SH-SY5Y (cell line): ENCODE data around the gene PRR35.
A peak's percentile ranks its signal among the peaks of the same experiment; 100 is the strongest.

Source experiments
- GATA2 ChIP-seq: IDR thresholded peaks from 2 replicates; pipeline ENCODE4 v1.6.1; 2011; ENCODE audit warnings: mild to moderate bottlenecking, low read depth, low read length
- GATA3 ChIP-seq: IDR thresholded peaks from 2 replicates; pipeline ENCODE4 v1.6.1; 2011; ENCODE audit warnings: low read depth, mild to moderate bottlenecking, low read length, moderate library complexity

PRR35 gene

DNA sequence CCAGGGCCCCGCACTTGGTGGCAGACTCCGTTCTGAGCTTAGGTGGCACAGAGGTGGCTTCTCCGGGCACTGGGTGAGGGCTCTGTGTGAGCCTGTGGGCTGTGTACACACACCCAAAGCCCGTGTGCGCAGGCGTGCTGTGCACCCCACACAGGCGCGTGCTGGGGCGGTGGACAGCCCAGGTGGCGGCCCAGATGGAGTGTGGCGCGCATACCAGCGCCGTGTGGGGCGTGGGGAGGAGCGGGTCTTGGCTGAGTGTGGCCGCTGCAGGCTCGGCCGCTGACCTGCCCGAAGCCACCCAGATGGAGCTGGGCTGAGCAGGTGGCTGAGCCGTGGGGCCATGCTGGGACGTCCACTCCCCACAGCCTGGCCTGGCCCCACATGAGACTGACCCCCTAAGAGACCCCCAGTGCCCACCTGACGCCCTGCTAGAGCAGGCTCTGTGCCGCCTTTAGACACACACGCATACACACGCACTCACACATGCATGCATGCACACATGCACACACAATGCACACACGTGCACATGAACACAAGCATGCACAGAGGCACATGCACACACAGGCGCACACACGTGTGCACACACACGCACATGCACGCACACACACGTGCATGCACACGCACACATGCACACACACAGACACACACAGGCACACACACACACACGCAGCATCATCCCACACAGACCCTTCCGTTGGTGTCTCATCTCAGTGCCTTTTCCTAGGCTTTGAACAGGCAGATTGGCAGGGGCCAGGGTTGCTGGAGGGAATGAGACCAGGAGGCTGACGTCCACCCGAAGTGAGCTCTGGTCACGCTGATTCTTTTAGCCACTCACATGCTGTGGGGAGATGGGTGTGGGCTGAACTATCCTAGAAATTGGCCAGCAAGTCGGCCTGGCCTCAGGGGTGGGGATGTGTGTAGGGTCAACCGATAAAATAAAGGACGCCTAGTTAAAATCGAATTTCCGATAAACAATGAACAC is 2.1 kb downstream of the PRR35 start:
- TF ChIP-seq GATA2 = no peak
- no peak for TF ChIP-seq GATA3

DNA sequence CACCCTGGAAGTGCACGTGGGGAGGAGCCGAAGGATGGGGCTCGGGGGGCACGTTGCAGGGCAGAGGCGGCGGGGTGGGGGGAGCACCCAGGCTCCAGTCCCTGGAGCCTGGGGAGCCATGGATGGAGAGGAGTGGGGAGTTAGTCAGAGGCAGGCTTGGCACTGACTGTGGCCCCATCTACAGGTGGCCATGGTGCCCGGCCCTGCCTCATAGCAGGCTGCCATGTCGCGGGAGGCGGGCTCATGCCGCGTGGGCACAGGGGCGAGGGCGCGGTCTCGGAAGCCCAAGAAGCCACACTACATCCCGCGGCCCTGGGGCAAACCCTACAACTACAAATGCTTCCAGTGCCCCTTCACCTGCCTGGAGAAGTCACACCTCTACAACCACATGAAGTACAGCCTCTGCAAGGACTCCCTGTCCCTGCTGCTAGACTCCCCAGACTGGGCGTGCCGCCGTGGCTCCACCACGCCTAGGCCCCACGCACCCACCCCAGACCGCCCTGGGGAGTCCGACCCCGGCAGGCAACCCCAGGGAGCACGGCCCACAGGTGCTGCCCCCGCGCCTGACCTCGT is 3.0 kb downstream of the PRR35 start:
- TF ChIP-seq GATA3 = no peak
- no peak for TF ChIP-seq GATA2

DNA sequence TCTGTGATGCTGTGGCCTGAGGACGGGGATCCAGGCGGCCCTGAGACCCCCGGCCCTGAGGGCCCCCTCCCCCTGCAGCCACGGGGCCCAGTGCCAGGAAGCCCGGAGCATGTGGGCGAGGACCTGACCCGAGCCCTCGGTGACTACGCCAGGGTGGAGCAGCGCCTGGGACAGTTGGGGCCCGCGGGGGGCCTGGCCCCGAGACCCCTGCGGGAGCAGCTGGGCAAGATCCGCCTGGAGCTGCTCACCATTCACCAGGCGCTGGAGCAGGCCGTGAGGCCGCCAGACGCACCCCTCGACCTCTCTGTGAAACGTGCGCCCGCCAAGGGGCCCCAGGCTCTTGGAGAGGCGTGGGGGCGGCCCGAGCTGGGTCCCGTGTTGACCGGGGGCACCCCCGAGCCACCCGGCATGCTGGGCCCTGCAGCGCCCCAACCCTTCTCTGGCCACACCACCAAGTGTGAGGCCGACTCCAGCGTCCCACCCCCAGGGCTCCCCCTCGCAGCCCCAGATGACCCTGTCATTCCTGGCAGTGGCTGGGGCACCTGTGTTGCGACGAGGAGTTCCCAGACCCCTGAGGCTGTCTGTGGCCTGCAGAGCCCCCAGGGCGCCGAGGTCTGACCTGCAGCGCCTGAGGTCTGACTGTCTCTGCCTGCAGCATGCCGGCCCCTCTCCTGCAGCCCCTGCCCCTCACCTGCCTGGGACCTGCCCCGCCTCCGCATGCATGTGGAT is 4.7 kb downstream of the PRR35 start:
- no peak for TF ChIP-seq GATA3
- TF ChIP-seq GATA2 = no peak

DNA sequence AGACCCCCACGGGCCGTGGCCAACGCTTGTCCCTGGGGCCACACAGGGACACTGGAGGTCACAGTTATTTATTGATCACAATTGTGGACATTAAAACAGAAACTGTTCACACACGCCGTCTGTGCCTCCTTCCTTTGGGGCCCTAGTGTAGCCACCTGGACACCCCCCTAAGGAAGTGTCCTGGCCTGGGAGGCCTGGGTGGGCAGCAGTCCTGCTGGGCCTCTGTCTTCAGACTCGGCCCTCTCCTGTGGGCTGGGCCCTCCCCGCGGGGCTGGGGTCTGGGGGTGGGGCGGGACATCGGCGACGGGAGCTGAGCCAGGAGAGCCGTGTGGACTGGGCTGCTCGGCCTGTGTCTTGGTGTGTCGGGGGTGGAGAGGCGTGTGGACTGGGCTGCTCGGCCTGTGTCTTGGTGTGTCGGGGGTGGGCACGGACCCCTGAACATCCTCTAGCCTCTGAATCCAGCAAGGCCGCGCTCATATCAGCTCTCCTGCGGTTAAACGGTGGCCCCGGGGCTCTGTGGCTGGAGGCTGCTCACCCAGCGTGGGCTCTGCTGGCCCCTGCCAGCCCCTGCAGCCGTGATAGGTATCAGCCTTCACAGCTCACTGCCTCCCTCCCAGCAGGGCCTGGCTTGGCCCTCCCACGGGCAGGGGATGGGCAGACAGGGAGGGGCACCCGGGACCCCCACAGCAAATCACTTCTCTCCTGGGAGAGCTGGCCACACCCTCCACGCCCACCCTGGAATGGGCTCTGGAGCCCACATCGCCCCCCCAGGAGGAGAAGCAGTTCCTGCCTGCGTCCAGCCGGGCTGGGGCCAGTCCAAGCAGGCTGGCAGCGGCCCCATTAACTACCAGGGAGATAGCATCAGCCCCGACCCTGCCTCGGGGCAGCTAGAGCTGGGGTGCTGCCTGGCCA is 5.5 kb downstream of the PRR35 start:
- peak; percentile 98 for TF ChIP-seq GATA2
- no peak for TF ChIP-seq GATA3

DNA sequence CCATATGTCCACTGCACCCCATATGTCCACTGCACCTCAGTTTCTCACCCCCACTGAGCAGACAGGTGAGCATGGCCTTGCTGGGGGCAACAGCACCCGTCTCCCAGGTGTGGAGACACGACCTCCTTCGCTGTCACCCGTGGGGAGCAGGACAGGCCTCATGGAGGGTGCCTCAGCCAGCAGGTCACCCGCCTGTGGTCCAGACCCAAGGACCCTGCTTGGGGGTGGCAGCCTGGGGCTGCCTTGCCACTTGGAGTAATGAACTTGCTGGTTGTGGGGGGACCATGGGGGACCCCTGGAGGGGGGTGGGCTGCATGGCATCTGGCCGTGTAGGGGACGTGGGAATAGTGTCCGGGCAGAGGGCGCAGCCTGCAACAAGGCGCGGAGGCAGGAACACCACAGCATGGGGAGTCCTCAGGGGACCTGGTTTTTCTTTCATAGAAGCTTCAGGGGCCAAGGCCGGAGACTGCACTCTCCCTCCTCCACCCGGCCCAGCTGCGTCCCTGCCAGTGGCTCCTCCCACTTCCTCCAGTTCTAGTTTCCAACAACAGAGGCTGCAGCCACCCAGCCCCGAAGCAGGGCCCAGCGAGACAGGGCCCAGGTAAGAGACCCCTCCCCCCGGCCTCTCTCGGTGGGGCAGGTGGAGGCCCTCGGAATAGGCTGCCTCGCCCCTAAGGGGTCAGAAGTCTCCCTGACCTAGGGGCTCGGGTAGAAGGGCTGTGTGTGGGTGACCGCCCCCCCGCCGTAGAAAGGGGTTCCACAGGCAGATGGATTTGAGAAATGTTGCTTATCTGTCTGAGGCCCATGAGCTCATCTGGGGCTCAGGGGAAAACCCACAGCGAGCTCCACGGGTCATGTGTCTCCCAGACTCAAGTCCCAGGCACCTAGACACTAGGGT is 6.5 kb downstream of the PRR35 start, which contains the start of gene NHLRC4:
TSS of gene NHLRC4 (plus strand) at position 531 of the 898 bp plus-strand sequence. CDS start 1,043 bp downstream, outside the sequence.
- TF ChIP-seq GATA3 (no peak), GATA2 (no peak)

DNA sequence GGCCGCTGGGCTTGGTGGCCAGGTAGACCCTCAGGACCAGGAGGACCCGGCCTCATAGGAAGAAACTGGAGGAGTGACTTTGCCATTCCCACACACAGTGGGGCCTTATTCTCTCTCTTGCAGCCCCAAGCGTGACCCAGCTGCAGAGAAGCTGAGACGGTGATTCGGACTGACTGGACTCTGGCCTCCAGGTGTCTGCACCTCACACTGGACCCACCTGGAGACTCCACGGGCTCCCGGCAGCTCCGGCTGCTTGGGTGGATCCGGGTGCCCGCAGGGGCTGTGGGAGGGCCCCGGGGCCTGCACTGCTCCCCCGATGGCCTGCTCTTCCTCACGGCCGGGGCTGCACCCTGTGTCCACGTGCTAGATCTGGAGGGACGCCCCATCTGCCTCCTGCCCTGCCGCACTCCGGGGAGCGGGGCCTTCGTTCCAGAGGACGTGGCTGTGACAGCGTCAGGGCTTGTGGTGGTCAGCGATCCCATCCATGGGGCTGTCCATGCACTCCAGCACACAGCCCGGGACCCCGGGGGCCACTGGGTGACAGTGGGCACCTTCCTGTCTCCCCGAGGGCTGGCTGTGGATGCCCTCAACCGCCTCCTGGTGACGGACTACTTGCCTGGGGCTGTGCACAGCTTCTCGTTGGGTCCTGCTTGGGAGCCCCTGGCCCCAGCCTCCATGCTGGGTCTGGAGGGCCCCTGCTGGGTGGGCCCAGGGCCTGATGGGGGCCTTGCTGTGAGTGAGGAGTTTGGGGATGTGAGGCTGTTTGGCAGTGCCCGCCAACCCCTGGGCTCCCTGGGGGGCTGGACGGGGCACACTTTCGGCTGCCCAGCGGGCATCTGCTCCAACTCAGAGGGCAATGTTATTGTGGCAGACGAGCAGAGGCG is 7.4 kb downstream of the PRR35 start:
- TF ChIP-seq GATA2 (no peak), GATA3 (no peak)

DNA sequence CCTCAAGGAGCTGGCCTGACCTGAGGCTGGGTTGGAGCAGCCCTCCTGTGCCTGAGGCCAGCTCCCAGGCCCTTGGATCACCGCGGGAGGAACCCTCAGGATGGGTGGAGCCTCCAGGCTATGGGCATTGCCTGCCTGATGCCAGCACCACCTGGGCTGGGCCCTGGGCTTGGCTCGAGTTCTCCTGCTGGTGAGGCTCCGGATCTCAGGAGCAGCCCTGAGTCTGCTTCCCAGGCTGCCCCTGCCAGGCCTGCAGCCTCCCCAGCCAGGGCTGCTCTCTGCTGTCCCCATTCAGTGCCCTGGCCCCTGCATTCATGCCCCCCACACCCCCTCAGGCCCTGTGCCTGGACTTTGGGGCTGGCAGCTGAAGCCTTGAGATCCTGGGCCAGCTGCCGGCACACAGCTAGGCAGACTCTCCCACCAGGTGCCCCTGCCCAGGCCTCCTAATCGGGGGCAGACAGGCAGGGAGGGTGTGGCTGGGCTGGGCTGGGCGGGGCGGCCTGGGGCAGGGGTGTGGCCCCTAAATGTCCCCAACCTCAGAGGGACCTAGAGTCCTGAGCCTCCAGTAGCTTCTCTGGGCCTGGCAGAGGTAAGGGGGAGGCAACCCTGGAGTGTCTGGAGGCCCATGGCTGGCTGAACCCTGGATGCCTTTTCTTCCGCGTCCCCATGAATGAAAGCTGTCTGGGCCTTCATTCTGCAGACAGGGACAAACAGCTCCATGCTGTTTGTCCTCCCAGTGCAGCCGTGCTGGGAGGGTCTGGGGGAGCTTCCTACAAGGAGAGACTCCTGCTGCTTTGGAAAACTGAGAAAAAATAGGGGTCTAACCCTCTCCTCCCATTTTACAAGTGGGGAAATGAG is 8.4 kb downstream of the PRR35 start:
- TF ChIP-seq GATA2 (no peak), GATA3 (no peak)

DNA sequence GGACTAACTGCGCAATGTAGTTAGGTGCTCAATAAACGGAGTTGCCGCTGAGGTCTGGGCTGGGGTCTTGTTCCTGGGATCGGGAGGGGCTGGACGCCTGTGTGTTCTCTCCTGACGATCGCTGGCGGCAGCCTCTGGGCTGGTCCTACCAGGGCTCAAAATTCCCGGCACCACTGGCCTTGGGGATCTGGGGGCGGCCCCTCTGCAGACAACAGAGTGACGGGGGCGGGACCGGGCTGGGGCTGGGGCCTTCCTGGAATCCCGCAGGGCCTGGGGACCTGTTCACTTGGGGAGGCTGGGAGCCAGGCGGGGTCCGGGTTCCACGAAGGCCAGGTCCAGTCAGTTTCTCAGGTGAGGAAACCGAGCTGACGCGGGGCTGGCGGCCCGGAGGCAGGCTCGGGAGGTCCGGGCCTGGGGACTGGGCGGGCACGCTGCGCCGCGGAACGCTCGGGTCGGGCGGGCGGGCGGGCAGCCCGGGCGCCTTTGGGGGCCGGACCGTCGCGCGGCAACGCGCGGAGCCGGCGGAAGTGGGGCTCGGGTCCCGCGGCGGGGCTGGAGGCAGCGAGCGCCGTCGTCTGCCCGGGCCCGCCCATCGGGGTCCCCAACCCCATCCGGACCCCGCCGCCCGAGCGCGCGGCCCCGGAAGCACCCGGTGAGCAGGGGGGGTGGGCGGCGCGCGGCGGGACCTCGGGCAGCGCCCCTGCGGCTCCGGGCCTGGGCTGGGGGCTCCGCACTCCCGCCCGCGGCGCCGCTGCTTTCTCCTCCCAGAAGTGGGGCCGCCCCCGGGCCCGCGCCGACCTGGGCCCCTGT is 9.5 kb downstream of the PRR35 start, which contains the start of gene PIGQ:
TSS of gene PIGQ (plus strand) at position 524 of the 810 bp plus-strand sequence. CDS start 4,107 bp downstream, outside the sequence.
- TF ChIP-seq GATA2 (no peak), GATA3 (no peak)

DNA sequence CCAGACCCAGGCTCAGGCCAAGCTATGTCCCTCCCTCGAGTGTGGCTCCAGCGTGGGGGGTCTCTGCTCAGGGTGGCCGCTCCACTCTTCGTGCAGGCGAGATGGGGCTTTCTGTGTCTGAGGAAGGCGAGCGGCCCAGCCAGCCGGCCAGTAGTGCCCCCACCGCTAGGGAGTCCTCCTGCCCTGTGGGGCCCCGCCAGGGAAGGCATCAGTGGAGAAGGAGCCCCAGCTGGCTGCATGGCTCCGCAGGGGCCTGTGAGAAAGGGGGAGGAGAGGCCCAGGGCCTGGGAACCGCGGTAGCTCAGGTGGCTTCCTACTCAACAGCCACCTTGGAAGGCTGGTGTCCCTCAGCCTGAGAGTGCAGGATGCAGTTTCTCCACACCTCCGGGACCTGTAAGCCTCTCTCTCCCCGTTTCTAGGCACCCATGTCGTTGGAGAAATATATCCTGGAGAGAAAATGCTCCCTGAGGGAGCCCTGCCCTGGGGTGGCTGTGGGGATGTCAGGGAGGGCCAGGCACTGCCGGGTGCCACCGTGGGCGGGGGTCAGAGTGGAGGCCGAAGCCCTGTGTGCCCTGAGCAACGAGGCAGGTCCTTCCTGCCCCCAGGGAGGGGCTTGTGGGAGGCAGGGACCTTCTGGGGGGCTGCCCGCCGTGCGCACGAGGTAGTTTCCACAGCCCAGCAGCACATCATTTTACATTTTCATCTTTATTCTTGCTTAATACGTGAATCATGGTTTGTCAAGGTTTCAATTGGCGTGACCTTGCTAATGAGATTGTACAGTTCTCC is 12.9 kb downstream of the PRR35 start:
- TF ChIP-seq GATA2 (no peak), GATA3 (no peak)
